ENCODE measurements around the gene ZPR1.

ZPR1 gene

DNA sequence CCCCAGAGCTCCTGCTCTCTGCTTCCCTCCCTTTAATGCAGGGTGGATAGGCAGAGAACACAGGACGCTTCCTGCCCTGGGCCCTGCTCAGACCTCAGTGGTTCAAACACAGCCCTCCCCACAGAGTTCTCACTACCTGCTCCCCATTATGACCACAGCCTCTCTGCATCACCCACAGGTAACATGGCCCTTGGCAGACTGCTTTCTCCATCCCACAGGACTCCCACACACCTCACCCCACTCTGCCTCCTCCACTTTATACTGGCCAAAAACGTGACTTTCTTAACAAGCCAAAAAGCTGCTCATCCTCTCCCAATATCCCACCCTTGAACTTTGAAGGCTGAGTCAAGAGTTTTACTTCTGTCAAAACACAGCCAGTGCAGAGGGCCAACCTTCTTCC is 48.8 kb downstream of the ZPR1 start:
- TF ChIP-seq, protein P1, sequence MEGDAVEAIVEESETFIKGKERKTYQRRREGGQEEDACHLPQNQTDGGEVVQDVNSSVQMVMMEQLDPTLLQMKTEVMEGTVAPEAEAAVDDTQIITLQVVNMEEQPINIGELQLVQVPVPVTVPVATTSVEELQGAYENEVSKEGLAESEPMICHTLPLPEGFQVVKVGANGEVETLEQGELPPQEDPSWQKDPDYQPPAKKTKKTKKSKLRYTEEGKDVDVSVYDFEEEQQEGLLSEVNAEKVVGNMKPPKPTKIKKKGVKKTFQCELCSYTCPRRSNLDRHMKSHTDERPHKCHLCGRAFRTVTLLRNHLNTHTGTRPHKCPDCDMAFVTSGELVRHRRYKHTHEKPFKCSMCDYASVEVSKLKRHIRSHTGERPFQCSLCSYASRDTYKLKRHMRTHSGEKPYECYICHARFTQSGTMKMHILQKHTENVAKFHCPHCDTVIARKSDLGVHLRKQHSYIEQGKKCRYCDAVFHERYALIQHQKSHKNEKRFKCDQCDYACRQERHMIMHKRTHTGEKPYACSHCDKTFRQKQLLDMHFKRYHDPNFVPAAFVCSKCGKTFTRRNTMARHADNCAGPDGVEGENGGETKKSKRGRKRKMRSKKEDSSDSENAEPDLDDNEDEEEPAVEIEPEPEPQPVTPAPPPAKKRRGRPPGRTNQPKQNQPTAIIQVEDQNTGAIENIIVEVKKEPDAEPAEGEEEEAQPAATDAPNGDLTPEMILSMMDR (IDR thresholded peaks at IDR 0.05; ENCODE audit: low read depth, low read length, missing control alignments) = no peak
- in situ Hi-C loops (cut with HindIII; ENCODE audit: low sequenced_read_pairs) = no loop called here
- no peak for DNase-seq (ENCODE audit: low read depth)
- no peak overlapping the region for H3K4me3 ChIP-seq (ENCODE audit: low read depth, low read length)

DNA sequence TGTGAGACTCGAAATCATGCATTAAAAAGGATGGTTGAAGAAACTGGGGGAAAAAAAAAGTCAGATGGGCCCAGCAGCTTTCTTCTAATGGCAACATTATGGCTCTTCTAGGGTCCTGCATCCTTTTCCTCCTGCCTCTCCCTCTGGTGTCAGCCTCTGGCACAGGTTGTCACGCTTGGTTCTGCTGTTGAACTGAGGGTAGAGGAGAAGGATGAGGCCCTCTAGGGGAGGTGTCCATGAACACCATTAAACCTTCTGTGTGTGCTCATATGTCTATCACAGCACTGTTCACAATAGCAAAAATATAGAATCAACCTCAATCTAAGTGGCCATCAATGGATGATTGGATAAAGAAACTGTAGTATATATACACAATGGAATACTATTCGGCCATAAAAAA is 51.1 kb downstream of the ZPR1 start:
- in situ Hi-C loops (cut with HindIII; ENCODE audit: low sequenced_read_pairs) = no loop called here

DNA sequence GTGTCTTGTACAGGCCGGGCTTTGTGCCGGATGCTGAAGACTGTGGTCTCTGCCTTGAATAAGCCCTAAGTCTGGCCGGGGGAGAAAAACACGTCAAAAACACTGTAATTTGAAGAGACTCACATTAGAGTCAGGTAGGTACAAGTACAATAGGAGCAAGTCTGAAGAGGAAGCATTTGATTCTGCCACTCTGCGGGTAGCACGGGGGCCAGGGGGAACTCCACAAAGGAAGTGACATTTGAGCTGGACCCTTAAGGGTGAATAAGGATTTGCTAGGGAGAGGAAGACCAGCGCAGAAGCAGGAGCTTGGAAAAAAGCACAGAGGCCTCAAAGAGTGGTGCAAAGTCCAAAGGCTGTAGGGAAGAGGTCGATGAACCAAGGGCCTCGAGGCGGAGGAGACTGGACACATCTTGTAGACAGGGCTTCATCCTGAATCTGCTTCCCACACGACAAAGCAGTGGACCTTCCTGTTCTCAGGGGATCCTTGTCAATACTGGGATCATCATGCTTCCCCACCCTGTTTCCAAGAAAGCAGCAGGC is 53.8 kb downstream of the ZPR1 start:
- in situ Hi-C loops (cut with HindIII; ENCODE audit: low sequenced_read_pairs) = no loop called here
- TF ChIP-seq, protein P1 (IDR thresholded peaks at IDR 0.05; ENCODE audit: low read depth, low read length, missing control alignments) = no peak
- DNase-seq (ENCODE audit: low read depth) = no peak
- no peak overlapping the region for H3K4me3 ChIP-seq (ENCODE audit: low read depth, low read length)

More for the DNA sequence above, 51.1 kb downstream of the ZPR1 start:
- TF ChIP-seq, protein P1 (IDR thresholded peaks at IDR 0.05; ENCODE audit: low read depth, low read length, missing control alignments) = no peak
- no peak overlapping the region for H3K4me3 ChIP-seq (ENCODE audit: low read depth, low read length)
- no peak for DNase-seq (ENCODE audit: low read depth)

DNA sequence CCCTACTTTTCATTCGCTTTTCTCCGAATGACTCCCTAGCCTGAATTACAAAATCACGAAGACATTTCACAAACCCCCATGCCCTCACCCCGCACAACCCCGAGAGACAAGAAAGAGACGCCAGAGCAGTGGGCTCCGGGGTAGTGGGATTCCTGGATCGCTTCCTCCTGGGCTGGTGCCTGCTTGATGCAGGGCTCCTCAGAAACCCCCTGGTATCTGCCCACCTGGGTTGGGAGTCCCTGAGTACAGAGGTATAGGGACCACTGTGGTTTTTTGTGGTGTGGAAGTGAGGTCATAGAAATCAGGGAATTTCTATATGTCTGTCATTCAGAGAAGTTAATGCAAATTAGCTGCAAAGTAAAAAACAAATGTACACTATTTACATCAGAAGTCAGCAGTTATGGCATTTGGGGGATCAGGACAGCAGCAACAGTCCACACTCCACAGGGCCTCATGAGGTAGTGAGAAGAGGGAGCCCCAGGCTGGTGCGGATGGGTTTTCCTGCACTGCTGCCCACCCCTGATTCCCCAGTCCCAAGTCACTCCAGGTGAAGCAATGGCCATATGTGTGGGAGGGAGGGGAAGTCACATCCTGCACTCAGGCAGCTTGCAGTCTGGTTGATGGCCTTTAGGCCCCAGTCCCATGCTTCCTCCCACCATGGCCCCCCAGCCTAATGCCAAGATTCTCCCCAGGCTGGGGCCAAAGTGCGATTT is 54.6 kb downstream of the ZPR1 start:
- no peak overlapping the region for H3K4me3 ChIP-seq (ENCODE audit: low read depth, low read length)
- TF ChIP-seq, protein P1 (IDR thresholded peaks at IDR 0.05; ENCODE audit: low read depth, low read length, missing control alignments) = no peak
- in situ Hi-C loops (cut with HindIII; ENCODE audit: low sequenced_read_pairs) = no loop called here

DNA sequence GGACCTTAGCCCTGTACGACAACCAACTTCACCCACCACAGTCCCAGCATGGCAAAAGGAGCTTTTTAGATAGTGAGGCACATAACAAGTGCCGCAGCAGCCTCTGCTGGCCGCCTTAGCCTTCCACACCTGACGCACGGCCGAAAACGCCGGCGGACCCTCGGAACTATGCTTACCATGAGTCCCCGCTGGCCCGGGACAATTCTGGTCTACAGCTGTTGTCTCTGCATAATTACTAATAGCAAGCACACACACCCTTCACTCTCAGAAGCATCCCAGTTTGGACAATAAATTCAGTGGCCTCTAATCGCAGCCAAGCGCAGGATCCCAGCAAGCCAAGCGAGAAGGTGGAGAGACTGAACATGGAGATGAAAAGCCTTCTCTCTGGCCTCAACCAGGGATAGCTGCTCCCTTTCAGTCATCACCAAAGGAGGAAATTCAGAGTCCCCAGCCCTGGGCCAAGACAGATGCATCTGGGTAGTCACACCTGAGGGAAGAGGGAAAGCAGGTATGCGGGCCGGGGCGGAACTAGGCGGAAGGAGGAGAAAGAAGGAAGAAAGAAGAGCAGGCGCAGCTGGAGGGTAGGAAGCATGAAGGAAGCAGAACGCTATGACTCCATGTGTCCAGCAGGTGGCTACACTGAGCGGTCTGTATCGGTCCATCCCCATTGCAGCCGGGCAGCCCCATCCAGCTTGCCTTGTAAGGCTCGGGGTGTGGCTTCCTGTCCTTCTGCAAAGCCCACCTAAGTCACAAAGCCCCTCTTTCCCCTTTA is 55.4 kb downstream of the ZPR1 start:
- DNase-seq (ENCODE audit: low read depth) = peak; percentile 23
- H3K4me3 ChIP-seq (ENCODE audit: low read depth, low read length) = no peak overlapping the region
- TF ChIP-seq, protein P1 (IDR thresholded peaks at IDR 0.05; ENCODE audit: low read depth, low read length, missing control alignments) = peak; percentile 89
- in situ Hi-C loops (cut with HindIII; ENCODE audit: low sequenced_read_pairs) = no loop called here

More for the DNA sequence above, 54.6 kb downstream of the ZPR1 start:
- no peak for DNase-seq (ENCODE audit: low read depth)

DNA sequence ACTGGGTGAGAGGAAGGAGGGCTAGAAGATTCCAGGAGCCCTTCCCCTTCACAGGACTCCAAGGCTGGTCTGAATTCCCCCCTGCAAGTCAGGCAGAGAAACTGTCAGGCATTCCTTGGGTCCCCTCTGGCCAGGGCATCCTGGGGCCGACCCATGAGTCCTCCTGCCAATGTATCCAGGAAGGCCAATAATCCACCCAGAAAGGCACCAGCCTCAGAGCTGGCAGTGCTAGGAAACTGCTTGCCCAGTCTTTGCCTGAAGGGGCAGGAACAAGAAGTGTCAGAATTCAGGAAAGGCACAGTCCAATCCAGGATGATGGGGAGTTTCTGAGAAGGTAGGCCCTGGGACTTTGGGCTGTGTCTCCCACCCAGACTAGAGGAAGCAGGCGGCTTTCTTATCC is 56.0 kb downstream of the ZPR1 start:
- DNase-seq (ENCODE audit: low read depth) = no peak
- H3K4me3 ChIP-seq (ENCODE audit: low read depth, low read length) = no peak overlapping the region
- TF ChIP-seq, protein P1 (IDR thresholded peaks at IDR 0.05; ENCODE audit: low read depth, low read length, missing control alignments) = no peak
- in situ Hi-C loops (cut with HindIII; ENCODE audit: low sequenced_read_pairs) = no loop called here

Measured in astrocyte of the cerebellum (primary cell).